ENCODE results near the gene NEMP1.

The NEMP1 gene

GRCh38 chr12:57092876-57093414 is 14.4 kb upstream of the NEMP1 start:
- TF ChIP-seq MAX (IDR thresholded peaks at IDR 0.05): no peak
- no peak for TF ChIP-seq TEAD4 (IDR thresholded peaks at IDR 0.05)
- TF ChIP-seq CEBPB (IDR thresholded peaks at IDR 0.05): no peak
- TF ChIP-seq RAD21 (IDR thresholded peaks at IDR 0.05; ENCODE audit: low read depth): no peak

- no peak for TF ChIP-seq YY1 (IDR thresholded peaks at IDR 0.05; ENCODE audit: low read depth)
- no peak for TF ChIP-seq REST (IDR thresholded peaks at IDR 0.05; ENCODE audit: low read depth)
- TF ChIP-seq CEBPB (IDR thresholded peaks at IDR 0.05): no peak
- TF ChIP-seq RAD21 (IDR thresholded peaks at IDR 0.05; ENCODE audit: low read depth): no peak
- no peak for TF ChIP-seq TEAD4 (IDR thresholded peaks at IDR 0.05)
- TF ChIP-seq TCF12 (IDR thresholded peaks at IDR 0.05; ENCODE audit: low read depth): no peak
- TF ChIP-seq NFIC (IDR thresholded peaks at IDR 0.05): no peak
- no peak for TF ChIP-seq USF1 (IDR thresholded peaks at IDR 0.05)
- no peak for TF ChIP-seq EGR1 (IDR thresholded peaks at IDR 0.05)
- no peak for TF ChIP-seq TAF1 (IDR thresholded peaks at IDR 0.05; ENCODE audit: low read depth)
- no peak for TF ChIP-seq MAX (IDR thresholded peaks at IDR 0.05)
- TF ChIP-seq EP300 (IDR thresholded peaks at IDR 0.05; ENCODE audit: borderline replicate concordance): no peak
- no peak for TF ChIP-seq ZBTB7A (IDR thresholded peaks at IDR 0.05; ENCODE audit: low read depth)
Observed at GRCh38 chr12:57092529-57092862, 13.9 kb upstream of the NEMP1 start.

GRCh38 chr12:57091638-57092528 is 13.3 kb upstream of the NEMP1 start:
- TF ChIP-seq YY1 (IDR thresholded peaks at IDR 0.05; ENCODE audit: low read depth): no peak
- no peak for TF ChIP-seq CREB1 (IDR thresholded peaks at IDR 0.05; ENCODE audit: low read depth)
- no peak for TF ChIP-seq FOXM1 (IDR thresholded peaks at IDR 0.05; ENCODE audit: borderline replicate concordance, low read depth)
- no peak for TF ChIP-seq TEAD4 (IDR thresholded peaks at IDR 0.05)
- no peak for TF ChIP-seq REST (IDR thresholded peaks at IDR 0.05; ENCODE audit: low read depth)
- TF ChIP-seq RAD21 (IDR thresholded peaks at IDR 0.05; ENCODE audit: low read depth): no peak
- no peak for TF ChIP-seq TAF1 (IDR thresholded peaks at IDR 0.05; ENCODE audit: low read depth)

GRCh38 chr12:57090924-57091637 is 12.5 kb upstream of the NEMP1 start:
- TF ChIP-seq RAD21 (IDR thresholded peaks at IDR 0.05; ENCODE audit: low read depth): no peak

- TF ChIP-seq YY1 (IDR thresholded peaks at IDR 0.05; ENCODE audit: low read depth) (no peak), USF1 (IDR thresholded peaks at IDR 0.05) (no peak), ZBTB7A (IDR thresholded peaks at IDR 0.05; ENCODE audit: low read depth) (no peak), TCF12 (IDR thresholded peaks at IDR 0.05; ENCODE audit: low read depth) (no peak)
Observed at GRCh38 chr12:57090490-57090889, 11.9 kb upstream of the NEMP1 start.

All from Ishikawa (cell line).